Osteocyte (in vitro differentiated cells): ENCODE results near the gene GALNTL6. TPM values are rescaled to one million over a fixed set of nuclear protein-coding genes. Genes with fewer than 3 reads are reported as not detected.

Source experiments
- DNase-seq: peaks from one replicate; pipeline ENCODE4 v3.0.0; 2021; ENCODE audit warnings: mixed read lengths; ENCODE audit not compliant: unreplicated experiment; ENCODE audit errors: extremely low spot score
- H3K27ac Mint-ChIP-seq: one replicate; pipeline ENCODE4 v1.8.0; 2021; ENCODE audit warnings: mild to moderate bottlenecking, mixed read lengths; ENCODE audit not compliant: unreplicated experiment
- H3K27me3 Mint-ChIP-seq: one replicate; pipeline ENCODE4 v1.8.0; 2021; ENCODE audit warnings: mixed read lengths; ENCODE audit not compliant: unreplicated experiment
- H3K36me3 Mint-ChIP-seq: one replicate; pipeline ENCODE4 v1.8.0; 2021; ENCODE audit warnings: mixed read lengths; ENCODE audit not compliant: unreplicated experiment
- H3K4me1 Mint-ChIP-seq: one replicate; pipeline ENCODE4 v1.8.0; 2021; ENCODE audit warnings: mixed read lengths; ENCODE audit not compliant: unreplicated experiment
- H3K4me3 Mint-ChIP-seq: one replicate; pipeline ENCODE4 v1.8.0; 2021; ENCODE audit warnings: mild to moderate bottlenecking, moderate library complexity, mixed read lengths; ENCODE audit not compliant: unreplicated experiment
- H3K9me3 Mint-ChIP-seq: one replicate; pipeline ENCODE4 v1.8.0; 2021; ENCODE audit warnings: mixed read lengths; ENCODE audit not compliant: unreplicated experiment
- total RNA-seq: library from RNA; stranded (reverse); gene quantifications from 2 replicates; pipeline ENCODE4 v1.2.1, GENCODE V29; 2021
- TF ChIP-seq, protein P1 (sequence below): fragments of 200-600 bp; sonication (generic); IDR thresholded peaks from 2 replicates; pipeline ENCODE4 v1.5.0; 2021; ENCODE audit warnings: antibody characterized with exemption, mild to moderate bottlenecking, moderate library complexity

The GALNTL6 gene
- total RNA-seq, 1 donor from 2014 or later = not detected

DNA sequence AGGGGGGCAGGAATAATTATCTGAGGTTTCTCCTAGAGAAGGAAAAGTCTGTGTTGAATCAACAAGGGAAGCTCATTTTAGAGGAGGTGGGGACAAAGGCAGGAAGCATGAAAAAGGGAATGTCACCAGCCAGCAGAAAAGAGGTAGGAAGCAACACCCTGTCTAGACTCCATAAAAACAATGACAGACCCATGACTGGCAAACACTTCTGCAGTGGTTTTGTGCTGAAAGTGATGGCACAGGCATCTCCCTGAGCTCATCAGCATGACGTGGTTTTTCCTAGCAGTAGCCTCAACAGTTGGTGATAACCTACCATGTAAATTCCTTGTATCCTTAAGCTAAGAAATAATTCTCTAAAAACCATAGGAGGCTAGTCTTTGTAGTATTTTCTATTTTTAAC, 1244.7 kb downstream of the GALNTL6 start:
- Mint-ChIP-seq H3K9me3 (peaks cover 3% of the 10 kb centered on the region), H3K36me3 (no peaks in the 10 kb centered on the region), H3K27ac (no peak overlapping the region), H3K4me3 (no peak overlapping the region), H3K27me3 (no peaks in the 10 kb centered on the region), H3K4me1 (peaks cover 7% of the 10 kb centered on the region)
- TF ChIP-seq, protein P1, sequence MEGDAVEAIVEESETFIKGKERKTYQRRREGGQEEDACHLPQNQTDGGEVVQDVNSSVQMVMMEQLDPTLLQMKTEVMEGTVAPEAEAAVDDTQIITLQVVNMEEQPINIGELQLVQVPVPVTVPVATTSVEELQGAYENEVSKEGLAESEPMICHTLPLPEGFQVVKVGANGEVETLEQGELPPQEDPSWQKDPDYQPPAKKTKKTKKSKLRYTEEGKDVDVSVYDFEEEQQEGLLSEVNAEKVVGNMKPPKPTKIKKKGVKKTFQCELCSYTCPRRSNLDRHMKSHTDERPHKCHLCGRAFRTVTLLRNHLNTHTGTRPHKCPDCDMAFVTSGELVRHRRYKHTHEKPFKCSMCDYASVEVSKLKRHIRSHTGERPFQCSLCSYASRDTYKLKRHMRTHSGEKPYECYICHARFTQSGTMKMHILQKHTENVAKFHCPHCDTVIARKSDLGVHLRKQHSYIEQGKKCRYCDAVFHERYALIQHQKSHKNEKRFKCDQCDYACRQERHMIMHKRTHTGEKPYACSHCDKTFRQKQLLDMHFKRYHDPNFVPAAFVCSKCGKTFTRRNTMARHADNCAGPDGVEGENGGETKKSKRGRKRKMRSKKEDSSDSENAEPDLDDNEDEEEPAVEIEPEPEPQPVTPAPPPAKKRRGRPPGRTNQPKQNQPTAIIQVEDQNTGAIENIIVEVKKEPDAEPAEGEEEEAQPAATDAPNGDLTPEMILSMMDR = no peak
- no peak for DNase-seq

DNA sequence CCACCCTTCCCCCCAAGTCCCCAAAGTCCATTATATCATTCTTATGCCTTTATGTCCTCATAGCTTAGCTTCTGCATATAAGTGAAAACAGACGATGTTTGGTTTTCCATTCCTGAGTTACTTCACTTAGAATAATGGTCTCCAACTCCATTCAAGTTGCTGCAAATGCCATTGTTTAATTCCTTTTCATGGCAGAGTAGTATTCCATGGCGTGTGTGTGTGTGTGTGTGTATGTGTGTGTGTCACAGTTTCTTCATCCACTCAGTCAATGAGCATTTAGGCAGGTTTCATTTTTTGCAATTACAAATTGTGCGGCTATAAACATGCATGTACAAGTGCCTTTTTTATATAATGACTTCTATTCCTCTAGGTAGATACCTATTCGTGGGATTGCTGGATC, 1248.0 kb downstream of the GALNTL6 start:
- Mint-ChIP-seq H3K36me3 (no peaks in the 10 kb centered on the region), H3K27me3 (peaks cover 1% of the 10 kb centered on the region), H3K4me3 (no peak overlapping the region), H3K4me1 (peaks cover 7% of the 10 kb centered on the region), H3K27ac (no peak overlapping the region), H3K9me3 (peaks cover 5% of the 10 kb centered on the region)
- TF ChIP-seq, protein P1 = no peak
- no peak for DNase-seq

DNA sequence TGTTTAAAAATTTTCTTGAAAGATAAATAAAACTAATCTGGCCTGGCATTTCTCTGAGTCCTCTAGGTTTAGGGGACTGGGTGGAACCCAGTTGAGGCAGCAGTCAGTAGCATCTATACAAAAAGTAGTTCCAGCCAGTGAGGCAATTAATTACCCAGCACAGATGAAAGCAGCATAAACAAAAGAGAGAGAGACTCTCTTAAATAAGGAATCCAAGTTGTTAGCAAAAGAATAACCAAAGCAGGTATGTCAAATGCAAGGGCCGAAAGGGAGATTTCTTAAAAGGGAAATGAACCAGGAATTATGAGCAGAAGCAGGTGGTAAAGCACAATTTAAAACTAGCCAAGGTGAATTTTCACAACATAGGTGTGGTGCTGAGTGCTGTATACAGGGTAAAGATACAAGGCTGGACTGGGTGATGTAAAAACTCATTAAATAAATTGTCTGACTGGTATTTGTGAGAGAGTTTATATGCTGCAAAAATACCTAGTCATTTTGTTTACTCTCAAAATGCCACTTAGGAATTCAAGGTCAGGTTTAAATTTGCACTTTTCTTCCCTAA, 1260.8 kb downstream of the GALNTL6 start:
- Mint-ChIP-seq H3K9me3 (peaks cover 14% of the 10 kb centered on the region), H3K36me3 (peaks cover 7% of the 10 kb centered on the region), H3K27me3 (no peaks in the 10 kb centered on the region), H3K4me1 (peaks cover 22% of the 10 kb centered on the region), H3K4me3 (no peak overlapping the region), H3K27ac (no peak overlapping the region)
- no peak for DNase-seq
- TF ChIP-seq, protein P1 = no peak

DNA sequence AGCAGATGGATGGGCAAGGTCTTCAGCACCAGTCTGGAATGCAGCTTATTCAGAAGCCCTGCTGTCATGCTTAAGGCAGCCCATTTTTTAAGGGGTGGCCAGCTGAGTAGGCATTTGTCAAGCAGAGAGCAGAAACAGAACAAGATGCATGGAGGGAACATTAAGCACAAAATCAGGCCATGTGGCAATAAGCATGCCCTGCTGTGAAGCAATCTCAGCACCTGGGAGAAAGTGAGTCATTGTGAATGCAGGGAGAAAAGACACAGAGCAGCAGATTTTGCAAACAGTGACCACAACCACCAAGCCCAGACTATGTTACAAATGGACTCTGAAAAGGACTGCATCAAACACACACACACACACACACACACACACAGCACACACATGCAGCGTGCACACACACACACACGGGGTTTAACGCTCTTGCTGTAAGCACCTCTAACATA, 1261.3 kb downstream of the GALNTL6 start:
- Mint-ChIP-seq H3K27ac (no peak overlapping the region), H3K4me3 (no peak overlapping the region), H3K36me3 (peaks cover 4% of the 10 kb centered on the region), H3K27me3 (no peaks in the 10 kb centered on the region), H3K9me3 (peaks cover 9% of the 10 kb centered on the region), H3K4me1 (peaks cover 22% of the 10 kb centered on the region)
- no peak for DNase-seq
- TF ChIP-seq, protein P1 = no peak

DNA sequence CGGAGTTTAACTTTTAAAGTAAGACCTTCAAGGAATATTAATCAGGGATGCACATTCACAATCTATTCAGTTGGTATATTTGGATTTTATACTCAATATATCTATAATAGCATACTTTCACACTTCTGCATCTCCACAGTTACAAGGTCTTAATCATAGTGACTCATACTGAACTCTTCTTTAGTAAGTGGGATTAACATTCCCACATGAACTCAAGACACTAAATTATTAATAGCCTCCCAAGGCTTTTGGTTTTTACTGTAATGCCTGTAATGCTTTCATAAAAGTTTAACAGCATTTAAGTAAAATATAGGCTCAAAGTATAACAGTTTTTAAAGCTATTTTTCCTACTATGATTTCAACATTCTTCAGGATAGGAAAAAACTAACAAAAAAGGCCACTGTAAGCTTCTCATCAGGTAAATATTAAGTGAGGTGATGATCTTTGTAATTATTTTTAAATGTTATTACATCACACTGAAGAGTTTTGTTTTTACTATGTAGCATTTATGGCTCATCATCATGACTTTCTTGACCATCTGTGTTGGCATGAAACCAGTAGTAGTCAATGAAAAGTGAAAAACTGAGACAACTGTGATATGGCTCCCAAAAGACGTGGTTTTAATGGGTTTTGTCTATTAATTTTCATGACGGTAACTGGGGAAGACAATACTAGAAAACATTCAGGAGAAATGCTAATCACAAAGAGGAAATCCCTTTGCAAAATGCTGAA, 1263.9 kb downstream of the GALNTL6 start:
- TF ChIP-seq, protein P1 = no peak
- H3K9me3 Mint-ChIP-seq = no peaks in the 10 kb centered on the region
- H3K27ac Mint-ChIP-seq = no peak overlapping the region
- H3K4me3 Mint-ChIP-seq = no peak overlapping the region
- peaks cover 5% of the 10 kb centered on the region for H3K27me3 Mint-ChIP-seq
- peaks cover 4% of the 10 kb centered on the region for H3K36me3 Mint-ChIP-seq
- peaks cover 22% of the 10 kb centered on the region for H3K4me1 Mint-ChIP-seq
- DNase-seq = no peak
